SK-N-MC (cell line): ENCODE data around the gene SMG6.

Experiments used
- EZH2 ChIP-seq: fragments of 200-600 bp; sonication (generic); IDR thresholded peaks from one replicate; pipeline ENCODE4 v1.6.1; 2017; ENCODE audit warnings: antibody characterized with exemption
- FOXP2 ChIP-seq: optimal IDR thresholded peaks from 2 replicates; pipeline ENCODE3; 2011; ENCODE audit warnings: mild to moderate bottlenecking, moderate library complexity; ENCODE audit not compliant: insufficient read depth; ENCODE audit errors: extremely low read length, control extremely low read depth
- POLR2AphosphoS5 ChIP-seq: IDR thresholded peaks from 2 replicates; pipeline ENCODE4 v1.6.1; 2012; ENCODE audit warnings: mild to moderate bottlenecking, low read depth, low read length, borderline replicate concordance

GRCh38 chr17:2024572-2025219 is 278.9 kb downstream of the SMG6 start:
- TF ChIP-seq EZH2 (no peak), POLR2AphosphoS5 (no peak), FOXP2 (no peak)
